Measurements from ENCODE around the gene CASQ2. TPM values are rescaled to one million over a fixed set of nuclear protein-coding genes. Genes with fewer than 3 reads are reported as not detected.

CASQ2 gene
- total and polyA plus RNA-seq, 2 of the 13 experiments (the other 11 are each of a cell fraction or from before 2014, with no cell fraction given) = not detected

GRCh38 chr1:115697619-115698018, 70.9 kb downstream of the CASQ2 start (continued):
- TF ChIP-seq, protein P1, sequence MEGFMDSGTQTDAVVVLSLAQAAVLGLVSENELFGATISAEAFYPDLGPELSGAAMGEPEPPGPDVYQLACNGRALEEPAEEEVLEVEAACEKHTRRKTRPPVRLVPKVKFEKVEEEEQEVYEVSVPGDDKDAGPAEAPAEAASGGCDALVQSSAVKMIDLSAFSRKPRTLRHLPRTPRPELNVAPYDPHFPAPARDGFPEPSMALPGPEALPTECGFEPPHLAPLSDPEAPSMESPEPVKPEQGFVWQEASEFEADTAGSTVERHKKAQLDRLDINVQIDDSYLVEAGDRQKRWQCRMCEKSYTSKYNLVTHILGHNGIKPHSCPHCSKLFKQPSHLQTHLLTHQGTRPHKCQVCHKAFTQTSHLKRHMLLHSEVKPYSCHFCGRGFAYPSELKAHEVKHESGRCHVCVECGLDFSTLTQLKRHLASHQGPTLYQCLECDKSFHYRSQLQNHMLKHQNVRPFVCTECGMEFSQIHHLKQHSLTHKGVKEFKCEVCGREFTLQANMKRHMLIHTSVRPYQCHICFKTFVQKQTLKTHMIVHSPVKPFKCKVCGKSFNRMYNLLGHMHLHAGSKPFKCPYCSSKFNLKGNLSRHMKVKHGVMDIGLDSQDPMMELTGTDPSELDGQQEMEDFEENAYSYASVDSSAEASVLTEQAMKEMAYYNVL (CRISPR knock-in tag; IDR thresholded peaks at IDR 0.05; ENCODE audit: borderline replicate concordance) = no peak
- TF ChIP-seq HNF1A (IDR thresholded peaks at IDR 0.05; ENCODE audit: low read depth) (no peak), HNF1A (CRISPR knock-in tag; IDR thresholded peaks at IDR 0.05; ENCODE audit: borderline replicate concordance) (no peak), SIN3B (IDR thresholded peaks at IDR 0.05; ENCODE audit: low read length) (no peak)
- TF ChIP-seq, protein P2, sequence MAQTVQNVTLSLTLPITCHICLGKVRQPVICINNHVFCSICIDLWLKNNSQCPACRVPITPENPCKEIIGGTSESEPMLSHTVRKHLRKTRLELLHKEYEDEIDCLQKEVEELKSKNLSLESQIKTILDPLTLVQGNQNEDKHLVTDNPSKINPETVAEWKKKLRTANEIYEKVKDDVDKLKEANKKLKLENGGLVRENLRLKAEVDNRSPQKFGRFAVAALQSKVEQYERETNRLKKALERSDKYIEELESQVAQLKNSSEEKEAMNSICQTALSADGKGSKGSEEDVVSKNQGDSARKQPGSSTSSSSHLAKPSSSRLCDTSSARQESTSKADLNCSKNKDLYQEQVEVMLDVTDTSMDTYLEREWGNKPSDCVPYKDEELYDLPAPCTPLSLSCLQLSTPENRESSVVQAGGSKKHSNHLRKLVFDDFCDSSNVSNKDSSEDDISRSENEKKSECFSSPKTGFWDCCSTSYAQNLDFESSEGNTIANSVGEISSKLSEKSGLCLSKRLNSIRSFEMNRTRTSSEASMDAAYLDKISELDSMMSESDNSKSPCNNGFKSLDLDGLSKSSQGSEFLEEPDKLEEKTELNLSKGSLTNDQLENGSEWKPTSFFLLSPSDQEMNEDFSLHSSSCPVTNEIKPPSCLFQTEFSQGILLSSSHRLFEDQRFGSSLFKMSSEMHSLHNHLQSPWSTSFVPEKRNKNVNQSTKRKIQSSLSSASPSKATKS (CRISPR knock-in tag; IDR thresholded peaks at IDR 0.05) = no peak
- TF ChIP-seq, protein P3, sequence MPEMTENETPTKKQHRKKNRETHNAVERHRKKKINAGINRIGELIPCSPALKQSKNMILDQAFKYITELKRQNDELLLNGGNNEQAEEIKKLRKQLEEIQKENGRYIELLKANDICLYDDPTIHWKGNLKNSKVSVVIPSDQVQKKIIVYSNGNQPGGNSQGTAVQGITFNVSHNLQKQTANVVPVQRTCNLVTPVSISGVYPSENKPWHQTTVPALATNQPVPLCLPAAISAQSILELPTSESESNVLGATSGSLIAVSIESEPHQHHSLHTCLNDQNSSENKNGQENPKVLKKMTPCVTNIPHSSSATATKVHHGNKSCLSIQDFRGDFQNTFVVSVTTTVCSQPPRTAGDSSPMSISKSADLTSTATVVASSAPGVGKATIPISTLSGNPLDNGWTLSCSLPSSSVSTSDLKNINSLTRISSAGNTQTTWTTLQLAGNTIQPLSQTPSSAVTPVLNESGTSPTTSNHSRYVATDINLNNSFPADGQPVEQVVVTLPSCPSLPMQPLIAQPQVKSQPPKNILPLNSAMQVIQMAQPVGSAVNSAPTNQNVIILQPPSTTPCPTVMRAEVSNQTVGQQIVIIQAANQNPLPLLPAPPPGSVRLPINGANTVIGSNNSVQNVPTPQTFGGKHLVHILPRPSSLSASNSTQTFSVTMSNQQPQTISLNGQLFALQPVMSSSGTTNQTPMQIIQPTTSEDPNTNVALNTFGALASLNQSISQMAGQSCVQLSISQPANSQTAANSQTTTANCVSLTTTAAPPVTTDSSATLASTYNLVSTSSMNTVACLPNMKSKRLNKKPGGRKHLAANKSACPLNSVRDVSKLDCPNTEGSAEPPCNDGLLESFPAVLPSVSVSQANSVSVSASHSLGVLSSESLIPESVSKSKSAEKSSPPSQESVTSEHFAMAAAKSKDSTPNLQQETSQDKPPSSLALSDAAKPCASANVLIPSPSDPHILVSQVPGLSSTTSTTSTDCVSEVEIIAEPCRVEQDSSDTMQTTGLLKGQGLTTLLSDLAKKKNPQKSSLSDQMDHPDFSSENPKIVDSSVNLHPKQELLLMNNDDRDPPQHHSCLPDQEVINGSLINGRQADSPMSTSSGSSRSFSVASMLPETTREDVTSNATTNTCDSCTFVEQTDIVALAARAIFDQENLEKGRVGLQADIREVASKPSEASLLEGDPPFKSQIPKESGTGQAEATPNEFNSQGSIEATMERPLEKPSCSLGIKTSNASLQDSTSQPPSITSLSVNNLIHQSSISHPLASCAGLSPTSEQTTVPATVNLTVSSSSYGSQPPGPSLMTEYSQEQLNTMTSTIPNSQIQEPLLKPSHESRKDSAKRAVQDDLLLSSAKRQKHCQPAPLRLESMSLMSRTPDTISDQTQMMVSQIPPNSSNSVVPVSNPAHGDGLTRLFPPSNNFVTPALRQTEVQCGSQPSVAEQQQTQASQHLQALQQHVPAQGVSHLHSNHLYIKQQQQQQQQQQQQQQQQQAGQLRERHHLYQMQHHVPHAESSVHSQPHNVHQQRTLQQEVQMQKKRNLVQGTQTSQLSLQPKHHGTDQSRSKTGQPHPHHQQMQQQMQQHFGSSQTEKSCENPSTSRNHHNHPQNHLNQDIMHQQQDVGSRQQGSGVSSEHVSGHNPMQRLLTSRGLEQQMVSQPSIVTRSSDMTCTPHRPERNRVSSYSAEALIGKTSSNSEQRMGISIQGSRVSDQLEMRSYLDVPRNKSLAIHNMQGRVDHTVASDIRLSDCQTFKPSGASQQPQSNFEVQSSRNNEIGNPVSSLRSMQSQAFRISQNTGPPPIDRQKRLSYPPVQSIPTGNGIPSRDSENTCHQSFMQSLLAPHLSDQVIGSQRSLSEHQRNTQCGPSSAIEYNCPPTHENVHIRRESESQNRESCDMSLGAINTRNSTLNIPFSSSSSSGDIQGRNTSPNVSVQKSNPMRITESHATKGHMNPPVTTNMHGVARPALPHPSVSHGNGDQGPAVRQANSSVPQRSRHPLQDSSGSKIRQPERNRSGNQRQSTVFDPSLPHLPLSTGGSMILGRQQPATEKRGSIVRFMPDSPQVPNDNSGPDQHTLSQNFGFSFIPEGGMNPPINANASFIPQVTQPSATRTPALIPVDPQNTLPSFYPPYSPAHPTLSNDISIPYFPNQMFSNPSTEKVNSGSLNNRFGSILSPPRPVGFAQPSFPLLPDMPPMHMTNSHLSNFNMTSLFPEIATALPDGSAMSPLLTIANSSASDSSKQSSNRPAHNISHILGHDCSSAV (CRISPR knock-in tag; IDR thresholded peaks at IDR 0.05; ENCODE audit: borderline replicate concordance) = no peak
